ENCODE results near the gene EPHB1. TPM values are rescaled to one million over a fixed set of nuclear protein-coding genes. Genes with fewer than 3 reads are reported as not detected.

The EPHB1 gene
- total RNA-seq, 1 experiment from 2014 or later = 7.0 TPM

GRCh38 chr3:134849561-134849960, 54.5 kb downstream of the EPHB1 start (continued):
- no peak for TF ChIP-seq ZNF138 (CRISPR knock-in tag; conservative IDR thresholded peaks at IDR 0.05)
- no peak for TF ChIP-seq ZBTB43 (CRISPR knock-in tag; IDR thresholded peaks at IDR 0.05)
- TF ChIP-seq ZNF317 (CRISPR knock-in tag; IDR thresholded peaks at IDR 0.05; ENCODE audit: borderline replicate concordance, low read depth) = no peak
- no peak for TF ChIP-seq FOXJ3 (CRISPR knock-in tag; IDR thresholded peaks at IDR 0.05; ENCODE audit: borderline replicate concordance)
- TF ChIP-seq NR3C1 (CRISPR knock-in tag; conservative IDR thresholded peaks at IDR 0.05; ENCODE audit: low read depth) = no peak

- Mint-ChIP-seq H3K4me3 (no peak overlapping the region), H3K27me3 (ENCODE audit: low read depth) (no peaks in the 10 kb centered on the region), H3K4me1 (peaks cover 25% of the 10 kb centered on the region), H3K27ac (no peak overlapping the region), H3K9me3 (peaks cover 6% of the 10 kb centered on the region), H3K36me3 (no peaks in the 10 kb centered on the region)
- DNase-seq (ENCODE audit: low spot score) = no peak
- ChIA-PET CTCF (interaction anchor here (1.6 to 1.8 kb wide), 2 partner anchors 12 to 56 kb away, joined by 7 to 15 read pairs; partner anchors contain the start of gene EPHB1), POLR2A (no interaction called here)
- TF ChIP-seq FOXJ3 (CRISPR knock-in tag; IDR thresholded peaks at IDR 0.05; ENCODE audit: borderline replicate concordance) = no peak
- no peak for ATAC-seq
Observed at GRCh38 chr3:134850761-134851160, 55.7 kb downstream of the EPHB1 start.

- TF ChIP-seq HMGXB4 (CRISPR knock-in tag; IDR thresholded peaks at IDR 0.05) (no peak), ZBTB21 (CRISPR knock-in tag; IDR thresholded peaks at IDR 0.05; ENCODE audit: borderline replicate concordance) (no peak), SOX15 (CRISPR knock-in tag; IDR thresholded peaks at IDR 0.05) (no peak)
- H3K4me3 Mint-ChIP-seq = no peak overlapping the region
- no peak overlapping the region for H3K27ac Mint-ChIP-seq
- no peaks in the 10 kb centered on the region for H3K27me3 Mint-ChIP-seq (ENCODE audit: low read depth)
- peaks cover 6% of the 10 kb centered on the region for H3K9me3 Mint-ChIP-seq
- ChIA-PET POLR2A (no interaction called here), CTCF (interaction anchor here (1.0 to 1.6 kb wide), 2 partner anchors 57 kb away, joined by 4 to 7 read pairs; partner anchors contain the start of gene EPHB1)
- peaks cover 16% of the 10 kb centered on the region for H3K4me1 Mint-ChIP-seq
- H3K36me3 Mint-ChIP-seq = no peaks in the 10 kb centered on the region
- ATAC-seq (no peak), DNase-seq (ENCODE audit: low spot score) (no peak)
Observed at GRCh38 chr3:134852132-134852531, 57.1 kb downstream of the EPHB1 start.

- ChIA-PET CTCF (interaction anchor here (1.0 kb wide), 1 partner anchor 58 kb away, joined by 4 read pairs; the partner anchor contains the start of gene EPHB1), POLR2A (no interaction called here)
- no peaks in the 10 kb centered on the region for H3K27me3 Mint-ChIP-seq (ENCODE audit: low read depth)
- no peak for ATAC-seq
- no peak overlapping the region for H3K4me3 Mint-ChIP-seq
- H3K36me3 Mint-ChIP-seq = no peaks in the 10 kb centered on the region
- DNase-seq (ENCODE audit: low spot score) = no peak
- H3K27ac Mint-ChIP-seq = no peak overlapping the region
- peaks cover 6% of the 10 kb centered on the region for H3K9me3 Mint-ChIP-seq
- H3K4me1 Mint-ChIP-seq = peaks cover 13% of the 10 kb centered on the region
- TF ChIP-seq STAT6 (CRISPR knock-in tag; conservative IDR thresholded peaks at IDR 0.05; ENCODE audit: low read depth) (no peak), MAX (CRISPR knock-in tag; IDR thresholded peaks at IDR 0.05) (no peak)
Observed at GRCh38 chr3:134852893-134853351, 57.9 kb downstream of the EPHB1 start.

GRCh38 chr3:134854254-134854653, 59.2 kb downstream of the EPHB1 start:
- TF ChIP-seq ZNF671 (CRISPR knock-in tag; IDR thresholded peaks at IDR 0.05) = no peak
- TF ChIP-seq PRRX2 (CRISPR knock-in tag; IDR thresholded peaks at IDR 0.05) = no peak
- no peak for TF ChIP-seq RELA (CRISPR knock-in tag; IDR thresholded peaks at IDR 0.05; ENCODE audit: borderline replicate concordance)
- TF ChIP-seq TP53 (CRISPR knock-in tag; IDR thresholded peaks at IDR 0.05) = no peak
- no peak for TF ChIP-seq ERG (CRISPR knock-in tag; IDR thresholded peaks at IDR 0.05)
- no peak for TF ChIP-seq ZNF423 (CRISPR knock-in tag; IDR thresholded peaks at IDR 0.05)
- TF ChIP-seq MLX (CRISPR knock-in tag; IDR thresholded peaks at IDR 0.05) = no peak
- TF ChIP-seq NFE2L1 (CRISPR knock-in tag; IDR thresholded peaks at IDR 0.05) = no peak
- CTCF ChIA-PET = interaction anchor here (1.8 kb wide), 1 partner anchor 16 kb away, joined by 6 read pairs; no protein-coding TSS in a partner anchor
- peaks cover under 1% of the 10 kb centered on the region for H3K9me3 Mint-ChIP-seq

More at GRCh38 chr3:134854254-134854653, 59.2 kb downstream of the EPHB1 start:
- Mint-ChIP-seq H3K4me3 (no peak overlapping the region), H3K27ac (no peak overlapping the region), H3K4me1 (peaks cover 13% of the 10 kb centered on the region), H3K27me3 (ENCODE audit: low read depth) (no peaks in the 10 kb centered on the region), H3K36me3 (no peaks in the 10 kb centered on the region)
- POLR2A ChIA-PET = no interaction called here
- no peak for ATAC-seq
- DNase-seq (ENCODE audit: low spot score) = no peak
